ENCODE results near the gene MSI1.

DNA sequence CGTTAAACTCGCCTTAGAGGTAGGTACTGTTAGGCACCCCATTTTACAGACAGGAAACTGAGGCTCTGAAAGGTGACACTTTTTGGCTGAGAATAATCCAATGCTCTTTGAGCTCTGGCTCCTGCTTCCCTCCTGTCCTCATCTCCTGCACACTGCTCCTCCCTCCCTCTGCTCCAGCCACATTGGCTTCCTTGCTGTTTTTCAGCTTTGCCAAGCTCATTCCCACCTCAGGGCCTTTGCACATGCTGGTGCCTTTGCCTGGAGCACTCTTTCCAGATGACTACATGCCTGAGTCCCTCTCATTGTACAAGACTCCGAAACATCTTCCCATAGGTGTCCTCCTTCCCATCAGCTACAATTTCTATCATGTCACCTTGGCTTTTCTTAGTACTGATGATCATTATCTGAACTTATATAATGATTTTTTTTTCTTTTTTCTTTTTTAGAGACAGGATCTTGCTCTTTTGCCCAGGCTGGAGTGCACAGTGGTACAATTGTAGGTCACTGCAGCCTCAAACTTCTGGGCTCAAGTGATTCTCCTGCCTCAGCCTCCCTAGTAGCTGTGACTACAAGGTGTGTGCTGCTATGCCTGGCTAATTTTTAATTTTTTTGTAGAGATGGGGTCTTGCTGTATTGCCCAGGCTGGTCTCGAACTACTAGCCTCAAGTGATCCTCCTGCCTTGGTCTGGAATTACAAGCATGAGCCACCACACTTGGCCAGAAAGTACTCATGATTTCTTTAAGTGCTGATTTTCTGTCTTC lies 15.2 kb downstream of the MSI1 start:
- no peak for TF ChIP-seq CTCF (IDR thresholded peaks at IDR 0.05)
- no peak for TF ChIP-seq POLR2A (IDR thresholded peaks at IDR 0.05)
